MM.1S (cell line): ENCODE data around the gene LSM7.

Experiments
- CTCF ChIP-seq: fragments of 300-600 bp; sonication (generic); IDR thresholded peaks from 2 replicates; pipeline ENCODE4 v1.5.1; 2016; ENCODE audit warnings: antibody characterized with exemption, low read length, mixed read lengths
- EZH2 ChIP-seq: fragments of 300-600 bp; sonication (generic); optimal IDR thresholded peaks from 2 replicates; pipeline ENCODE3; 2017; ENCODE audit warnings: low read depth, mild to moderate bottlenecking, antibody characterized with exemption, low read length, mixed read lengths

- no peak for TF ChIP-seq CTCF
- TF ChIP-seq EZH2, result no peak
These were observed 39.3 kb downstream of the LSM7 start for GRCh38 chr19:2288818-2289713.
